ENCODE data around the gene PALD1. TPM values are rescaled to one million over a fixed set of nuclear protein-coding genes. Genes with fewer than 3 reads are reported as not detected.
"Not testable (repeated sequence)": the region's sequence is repeated elsewhere in the genome, so short reads cannot be mapped to it uniquely, and the experiment has no call there.

The PALD1 gene
- total RNA-seq, 1 experiment from 2014 or later = 0.38 TPM

GRCh38 chr10:70482982-70483760 is 4.6 kb downstream of the PALD1 start:
- Mint-ChIP-seq H3K4me1 (ENCODE audit: low read depth, unreplicated experiment) (peaks cover under 1% of the 10 kb centered on the region), H3K27me3 (ENCODE audit: unreplicated experiment) (peaks cover 29% of the 10 kb centered on the region), H3K36me3 (ENCODE audit: insufficient read depth, unreplicated experiment) (peaks cover 3% of the 10 kb centered on the region), H3K27ac (ENCODE audit: unreplicated experiment) (no peak overlapping the region), H3K4me3 (ENCODE audit: low read depth, unreplicated experiment) (no peak overlapping the region), H3K9me3 (ENCODE audit: low read depth, unreplicated experiment) (no peaks in the 10 kb centered on the region)
- CTCF ChIA-PET = interaction anchor here (0.7 kb wide), 1 partner anchor 1184 kb away, joined by 4 read pairs; no protein-coding TSS in a partner anchor
- intact Hi-C loops (cut with micrococcal nuclease; ENCODE audit: unreplicated experiment) = no loop called here
- DNase-seq = no peak
- no TSS peak for BruUV-seq (replicated peaks)
- no peak for TF ChIP-seq CTCF (IDR thresholded peaks at IDR 0.05; ENCODE audit: unreplicated experiment)

GRCh38 chr10:70483872-70484271 is 5.3 kb downstream of the PALD1 start:
- H3K4me3 Mint-ChIP-seq (ENCODE audit: low read depth, unreplicated experiment); BruUV-seq (replicated peaks); DNase-seq; CTCF ChIA-PET; H3K27ac Mint-ChIP-seq (ENCODE audit: unreplicated experiment); intact Hi-C loops (cut with micrococcal nuclease; ENCODE audit: unreplicated experiment); H3K36me3 Mint-ChIP-seq (ENCODE audit: insufficient read depth, unreplicated experiment); H3K4me1 Mint-ChIP-seq (ENCODE audit: low read depth, unreplicated experiment); H3K9me3 Mint-ChIP-seq (ENCODE audit: low read depth, unreplicated experiment): not testable (repeated sequence)
- H3K27me3 Mint-ChIP-seq (ENCODE audit: unreplicated experiment) = peaks cover 36% of the 10 kb centered on the region

GRCh38 chr10:70487824-70488223 is 9.3 kb downstream of the PALD1 start:
- no TSS peak for BruUV-seq (replicated peaks)
- H3K4me1 Mint-ChIP-seq (ENCODE audit: low read depth, unreplicated experiment) = no peaks in the 10 kb centered on the region
- no peak for DNase-seq
- CTCF ChIA-PET = no interaction called here
- H3K36me3 Mint-ChIP-seq (ENCODE audit: insufficient read depth, unreplicated experiment) = no peaks in the 10 kb centered on the region
- H3K9me3 Mint-ChIP-seq (ENCODE audit: low read depth, unreplicated experiment) = no peaks in the 10 kb centered on the region
- intact Hi-C loops (cut with micrococcal nuclease; ENCODE audit: unreplicated experiment) = no loop called here
- no peak for TF ChIP-seq CTCF (IDR thresholded peaks at IDR 0.05; ENCODE audit: unreplicated experiment)
- no peak overlapping the region for H3K27ac Mint-ChIP-seq (ENCODE audit: unreplicated experiment)
- no peak overlapping the region for H3K4me3 Mint-ChIP-seq (ENCODE audit: low read depth, unreplicated experiment)
- peaks cover 36% of the 10 kb centered on the region for H3K27me3 Mint-ChIP-seq (ENCODE audit: unreplicated experiment)

- no peak for DNase-seq
- Mint-ChIP-seq H3K9me3 (ENCODE audit: low read depth, unreplicated experiment) (no peaks in the 10 kb centered on the region), H3K4me1 (ENCODE audit: low read depth, unreplicated experiment) (no peaks in the 10 kb centered on the region), H3K27ac (ENCODE audit: unreplicated experiment) (no peak overlapping the region), H3K4me3 (ENCODE audit: low read depth, unreplicated experiment) (no peak overlapping the region), H3K36me3 (ENCODE audit: insufficient read depth, unreplicated experiment) (no peaks in the 10 kb centered on the region), H3K27me3 (ENCODE audit: unreplicated experiment) (peaks cover 59% of the 10 kb centered on the region)
- intact Hi-C loops (cut with micrococcal nuclease; ENCODE audit: unreplicated experiment) = no loop called here
- TF ChIP-seq CTCF (IDR thresholded peaks at IDR 0.05; ENCODE audit: unreplicated experiment) = no peak
- CTCF ChIA-PET = no interaction called here
- no TSS peak for BruUV-seq (replicated peaks)
Measured at GRCh38 chr10:70490142-70490541, 11.6 kb downstream of the PALD1 start.

- H3K36me3 Mint-ChIP-seq (ENCODE audit: insufficient read depth, unreplicated experiment) = no peaks in the 10 kb centered on the region
- TF ChIP-seq CTCF (IDR thresholded peaks at IDR 0.05; ENCODE audit: unreplicated experiment) = no peak
- no peaks in the 10 kb centered on the region for H3K9me3 Mint-ChIP-seq (ENCODE audit: low read depth, unreplicated experiment)
- H3K27me3 Mint-ChIP-seq (ENCODE audit: unreplicated experiment) = peaks cover 74% of the 10 kb centered on the region
- DNase-seq = no peak
- H3K27ac Mint-ChIP-seq (ENCODE audit: unreplicated experiment) = no peak overlapping the region
- no TSS peak for BruUV-seq (replicated peaks)
- intact Hi-C loops (cut with micrococcal nuclease; ENCODE audit: unreplicated experiment) = no loop called here
- no peaks in the 10 kb centered on the region for H3K4me1 Mint-ChIP-seq (ENCODE audit: low read depth, unreplicated experiment)
- H3K4me3 Mint-ChIP-seq (ENCODE audit: low read depth, unreplicated experiment) = no peak overlapping the region
- CTCF ChIA-PET = no interaction called here
Measured at GRCh38 chr10:70491614-70492013, 13.0 kb downstream of the PALD1 start.
